Raji (cell line): ENCODE results near the gene KLRC3.

Experiments used
- POLR2A ChIP-seq: IDR thresholded peaks from 2 replicates; pipeline ENCODE4 v1.6.1; 2011; ENCODE audit warnings: low read depth, low read length, control low read depth; ENCODE audit not compliant: insufficient read depth

KLRC3 gene

DNA sequence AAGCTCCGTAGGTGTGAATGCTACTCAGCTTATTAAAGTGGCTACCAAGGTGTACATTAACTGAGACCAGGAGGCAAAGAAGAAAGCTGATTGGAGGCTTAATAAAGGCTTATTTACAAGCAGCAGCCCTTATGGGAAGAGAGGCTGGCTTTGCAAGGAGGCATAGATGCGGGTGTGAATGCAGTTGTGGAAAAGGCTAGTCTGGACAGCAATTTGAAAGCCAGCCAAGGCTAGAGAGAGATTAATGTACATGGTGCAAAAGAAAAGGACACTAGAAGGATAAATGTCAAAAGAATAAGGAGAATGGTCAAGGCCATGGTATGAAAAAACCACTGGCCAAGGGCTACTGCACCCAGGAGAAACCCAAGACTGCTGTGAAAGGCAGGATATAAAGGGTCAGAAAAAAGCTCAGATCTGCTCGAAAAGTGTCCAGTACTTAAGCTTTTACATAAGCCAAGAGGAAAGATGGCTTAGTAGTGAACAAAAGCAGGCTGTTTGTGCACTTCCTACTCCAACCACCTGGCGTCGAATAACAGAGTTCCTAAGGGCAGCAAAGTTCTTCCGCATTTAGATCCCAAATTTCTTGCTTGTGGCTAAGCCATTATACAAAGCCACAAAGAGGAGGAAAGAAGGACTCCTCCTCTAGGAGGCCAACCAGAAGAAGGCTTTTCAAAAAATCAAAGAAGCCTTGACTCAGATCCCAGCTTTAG is 54.5 kb downstream of the KLRC3 start:
- no peak for TF ChIP-seq POLR2A

DNA sequence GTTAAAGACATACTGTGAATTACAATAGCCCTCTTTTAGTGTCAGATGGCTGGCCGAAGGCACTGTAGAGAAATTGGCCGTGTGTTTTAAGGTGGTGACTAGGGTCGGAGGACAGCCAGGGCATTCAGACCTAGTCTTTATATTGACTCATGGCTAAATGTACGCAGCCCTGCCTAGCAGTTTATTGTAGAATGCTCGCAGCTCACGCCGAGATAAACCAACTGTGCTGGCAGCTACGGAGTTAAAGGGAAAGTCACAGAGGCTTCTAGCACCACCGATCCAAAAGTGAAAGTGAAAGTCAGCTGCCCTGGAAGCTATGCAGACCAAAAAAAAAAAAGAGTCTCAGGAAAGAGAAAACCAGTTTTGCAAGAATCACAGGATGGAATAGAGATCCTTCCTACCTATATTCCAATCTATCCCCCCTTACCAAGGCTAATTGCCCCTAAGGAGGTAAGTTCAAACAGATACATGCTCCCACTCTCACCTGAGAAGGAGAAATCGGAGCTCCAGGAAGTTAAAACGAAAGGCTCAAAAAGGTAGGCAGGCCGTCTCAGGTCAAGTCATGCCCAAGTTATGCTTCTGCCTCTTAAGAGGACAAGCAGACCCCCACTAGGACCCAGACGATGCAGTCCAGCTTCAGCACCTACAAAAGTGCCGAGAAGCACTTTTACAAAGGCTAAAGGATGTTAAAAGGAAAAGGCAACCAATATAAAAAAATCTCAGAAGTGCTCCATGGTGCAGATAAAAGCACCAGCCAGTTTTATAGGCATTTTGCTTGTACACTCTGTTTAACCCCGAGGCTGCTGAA is 55.4 kb downstream of the KLRC3 start:
- no peak for TF ChIP-seq POLR2A

GRCh38 chr12:10363914-10364814 is 56.2 kb downstream of the KLRC3 start:
- TF ChIP-seq POLR2A: no peak

DNA sequence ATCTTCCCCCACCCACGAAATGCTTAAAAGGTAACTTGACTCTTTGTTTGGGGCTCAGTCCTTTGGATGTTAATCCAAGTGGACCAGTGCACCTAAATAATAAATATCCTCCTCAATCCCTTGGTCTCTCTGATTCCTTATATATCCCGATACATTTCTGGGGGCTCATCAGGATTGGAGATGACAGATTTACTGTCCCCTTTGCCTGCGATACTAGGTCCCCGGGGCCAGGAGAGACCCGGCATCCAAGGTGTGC is 56.8 kb downstream of the KLRC3 start:
- no peak for TF ChIP-seq POLR2A

DNA sequence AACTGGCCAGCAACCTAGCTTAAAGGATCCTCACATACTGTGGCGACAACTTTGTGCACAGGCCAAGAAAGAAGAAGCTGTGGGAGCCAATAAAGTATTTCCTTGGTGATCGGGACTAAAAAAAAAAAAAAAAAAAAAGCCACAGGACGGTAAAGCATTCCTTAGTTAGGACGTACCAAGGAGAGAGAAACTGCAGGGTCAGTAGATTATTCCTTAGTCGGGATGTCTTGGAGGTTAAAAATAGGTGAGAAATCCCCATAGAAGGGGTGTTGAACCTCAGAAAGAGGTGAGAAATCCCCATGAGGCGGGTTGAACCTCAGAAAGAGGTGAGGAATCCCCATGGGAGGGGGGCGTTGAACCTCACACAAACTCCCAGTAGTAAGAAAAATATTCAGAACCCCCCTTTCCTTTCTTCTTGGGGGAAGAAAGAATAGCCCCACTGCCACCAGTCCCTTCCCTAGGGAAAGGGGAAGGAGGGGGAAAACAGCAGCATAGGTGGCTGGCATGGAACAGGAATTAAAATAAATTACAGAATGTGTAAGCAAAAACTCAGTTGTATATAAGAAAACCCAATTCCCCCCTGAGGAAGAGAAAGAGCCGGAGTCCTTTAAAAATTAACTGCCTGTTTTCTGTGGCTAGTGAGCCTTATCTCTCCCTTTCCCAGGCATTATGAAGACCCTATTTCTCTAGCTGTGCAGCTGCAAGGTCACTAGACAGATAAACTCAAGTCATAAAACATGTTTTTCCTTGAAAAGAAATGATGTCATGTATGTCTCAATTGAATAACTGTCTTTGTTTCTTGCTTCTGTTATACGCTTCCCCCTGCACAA is 57.4 kb downstream of the KLRC3 start:
- TF ChIP-seq POLR2A: no peak

DNA sequence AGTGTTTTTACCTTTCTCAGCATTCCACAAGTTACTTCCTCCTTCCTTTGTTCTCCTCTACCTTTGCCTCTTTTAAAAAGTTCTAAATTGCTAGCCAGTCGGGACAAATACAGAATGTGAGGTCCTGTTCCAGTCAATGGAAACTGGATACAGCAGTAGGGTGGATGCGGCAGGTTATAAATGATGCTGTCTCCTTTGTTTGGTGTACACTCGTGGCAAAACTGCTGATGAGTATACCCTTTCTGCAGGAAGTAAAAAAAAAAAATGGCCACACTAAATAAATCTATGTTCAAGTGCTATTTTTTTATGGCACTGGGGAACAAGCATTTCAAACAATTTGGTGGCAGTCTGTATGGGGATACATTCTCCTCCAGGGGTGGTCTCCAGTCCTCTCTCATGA is 58.1 kb downstream of the KLRC3 start:
- no peak for TF ChIP-seq POLR2A
